HG02840 (cell line): ENCODE measurements around the gene UBQLN3.

Experiments
- ATAC-seq: cut with Tn5 transposase; IDR thresholded peaks from one replicate; pipeline ENCODE4 v1.9.1; 2021; ENCODE audit warnings: mild to moderate bottlenecking, moderate library complexity, moderate number of reproducible peaks; ENCODE audit not compliant: unreplicated experiment, low FRiP score

Gene UBQLN3

GRCh38 chr11:5509803-5510202, at the start of gene UBQLN3:
Gene UBQLN3, minus strand, starts transcription at chr11:5509957. Its CDS starts 399 bp downstream, at chr11:5509558.
- ATAC-seq = no peak

GRCh38 chr11:5557751-5558150, 48.0 kb upstream of the UBQLN3 start:
- no peak for ATAC-seq

GRCh38 chr11:5556596-5557188, 46.9 kb upstream of the UBQLN3 start:
- no peak for ATAC-seq

- ATAC-seq = no peak
Measured at GRCh38 chr11:5553343-5553742, 43.6 kb upstream of the UBQLN3 start.

GRCh38 chr11:5550440-5551095, 40.8 kb upstream of the UBQLN3 start:
- no peak for ATAC-seq

- no peak for ATAC-seq
Measured at GRCh38 chr11:5548440-5548839, 38.7 kb upstream of the UBQLN3 start, which contains the start of gene OR52H1. Gene OR52H1, minus strand, starts transcription at chr11:5548540. Its CDS starts 3,035 bp downstream, at chr11:5545505.

- ATAC-seq = peak; percentile 69
Measured at GRCh38 chr11:5547982-5548381, 38.2 kb upstream of the UBQLN3 start.

- ATAC-seq = no peak
Measured at GRCh38 chr11:5546457-5546856, 36.7 kb upstream of the UBQLN3 start.

GRCh38 chr11:5541427-5541826, 31.7 kb upstream of the UBQLN3 start:
- ATAC-seq = no peak

GRCh38 chr11:5536482-5536881, 26.7 kb upstream of the UBQLN3 start:
- ATAC-seq = no peak

GRCh38 chr11:5534046-5534445, 24.3 kb upstream of the UBQLN3 start:
- no peak for ATAC-seq

GRCh38 chr11:5531053-5531831, 21.5 kb upstream of the UBQLN3 start:
- ATAC-seq = no peak

GRCh38 chr11:5528495-5528894, 18.7 kb upstream of the UBQLN3 start:
- no peak for ATAC-seq

- no peak for ATAC-seq
Measured at GRCh38 chr11:5527716-5528115, 18.0 kb upstream of the UBQLN3 start.

- ATAC-seq = no peak
Measured at GRCh38 chr11:5524756-5525155, 15.0 kb upstream of the UBQLN3 start.

GRCh38 chr11:5522308-5522707, 12.6 kb upstream of the UBQLN3 start:
- ATAC-seq = no peak

- ATAC-seq = no peak
Measured at GRCh38 chr11:5521540-5521939, 11.8 kb upstream of the UBQLN3 start.

- no peak for ATAC-seq
Measured at GRCh38 chr11:5516599-5516998, 6.8 kb upstream of the UBQLN3 start, which contains the start of gene UBQLNL. Gene UBQLNL, minus strand, starts transcription at chr11:5516699. Its CDS starts 258 bp downstream, at chr11:5516441.

GRCh38 chr11:5514841-5515240, 5.1 kb upstream of the UBQLN3 start:
- no peak for ATAC-seq

- no peak for ATAC-seq
Measured at GRCh38 chr11:5508605-5509004, 1.2 kb downstream of the UBQLN3 start.

- no peak for ATAC-seq
Measured at GRCh38 chr11:5507933-5508305, 1.8 kb downstream of the UBQLN3 start.
